Fibroblast of skin of right quadriceps (primary cell): Measurements from ENCODE around the gene CDHR2.
"Not testable (repeated sequence)": the region's sequence is repeated elsewhere in the genome, so short reads cannot be mapped to it uniquely, and the experiment has no call there.

Experiments
- DNase-seq: peaks from one replicate; pipeline ENCODE4 v3.0.0-alpha.2; 2013

Gene CDHR2

DNA sequence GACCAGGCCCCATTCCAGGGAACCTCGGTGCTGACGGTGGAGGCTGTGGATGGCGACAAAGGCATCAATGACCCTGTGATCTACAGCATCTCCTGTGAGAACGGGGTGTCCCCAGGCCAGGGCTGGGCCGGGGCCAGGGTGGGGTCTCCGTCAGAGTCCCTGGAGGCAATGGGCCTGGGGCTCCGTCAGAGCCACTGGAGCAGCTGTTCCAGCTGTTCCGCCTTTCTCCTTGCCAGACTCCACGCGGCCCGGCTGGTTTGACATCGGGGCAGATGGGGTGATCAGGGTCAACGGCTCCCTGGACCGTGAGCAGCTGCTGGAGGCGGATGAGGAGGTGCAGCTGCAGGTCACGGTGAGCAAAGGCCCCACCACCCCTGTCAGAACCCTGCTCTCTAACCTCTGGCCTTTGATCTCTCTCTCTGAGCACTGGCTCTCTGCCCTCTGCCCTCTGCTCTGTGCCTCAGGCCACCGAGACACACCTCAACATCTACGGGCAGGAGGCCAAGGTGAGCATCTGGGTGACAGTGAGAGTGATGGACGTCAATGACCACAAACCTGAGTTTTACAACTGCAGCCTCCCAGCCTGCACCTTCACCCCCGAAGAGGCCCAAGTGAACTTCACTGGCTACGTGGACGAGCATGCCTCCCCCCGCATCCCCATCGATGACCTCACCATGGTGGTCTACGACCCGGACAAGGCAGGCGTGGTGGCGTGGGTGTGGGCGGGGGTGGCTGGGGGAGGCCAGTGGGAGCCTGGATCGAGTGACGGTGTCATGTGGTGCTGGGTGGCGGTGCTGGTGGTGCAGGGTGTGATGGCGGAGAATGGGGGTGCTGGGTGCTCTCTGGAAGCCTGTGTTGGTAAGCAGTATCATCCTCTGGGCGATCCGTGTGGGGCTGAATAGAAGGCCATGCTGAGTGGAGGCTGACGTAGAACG lies 26.6 kb downstream of the CDHR2 start:
- no peak for DNase-seq

DNA sequence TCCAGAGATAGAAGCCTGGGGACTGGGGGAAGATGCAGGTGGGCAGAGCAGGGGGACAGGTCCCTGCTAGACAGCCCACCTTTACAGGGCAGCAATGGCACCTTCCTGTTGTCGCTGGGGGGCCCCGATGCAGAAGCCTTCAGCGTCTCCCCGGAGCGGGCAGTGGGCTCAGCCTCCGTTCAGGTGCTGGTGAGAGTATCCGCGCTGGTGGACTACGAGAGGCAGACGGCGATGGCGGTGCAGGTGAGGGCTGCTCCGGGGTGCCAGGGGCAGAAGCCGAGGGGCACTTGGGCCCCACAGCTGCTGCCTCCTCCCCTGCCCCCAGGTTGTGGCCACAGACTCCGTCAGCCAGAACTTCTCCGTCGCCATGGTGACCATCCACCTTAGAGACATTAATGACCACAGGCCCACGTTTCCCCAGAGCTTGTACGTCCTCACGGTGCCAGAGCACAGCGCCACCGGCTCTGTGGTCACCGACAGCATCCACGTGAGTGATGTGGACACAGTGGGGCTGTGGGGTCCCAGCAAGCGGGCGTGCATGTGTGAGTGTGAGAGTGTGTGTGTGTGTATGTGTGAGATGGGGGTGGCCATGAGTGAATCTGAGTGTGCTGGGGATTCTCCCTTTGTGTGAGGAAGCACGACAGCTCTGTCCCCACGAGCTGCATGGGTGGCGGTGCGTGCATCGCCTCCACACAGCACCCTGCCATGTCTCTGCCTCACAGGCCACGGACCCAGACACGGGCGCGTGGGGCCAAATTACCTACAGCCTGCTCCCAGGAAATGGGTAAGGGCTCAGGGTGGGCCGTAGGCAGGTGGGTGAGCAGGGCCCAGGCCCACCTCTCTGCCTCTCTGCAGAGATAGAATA lies 28.4 kb downstream of the CDHR2 start:
- DNase-seq: no peak

DNA sequence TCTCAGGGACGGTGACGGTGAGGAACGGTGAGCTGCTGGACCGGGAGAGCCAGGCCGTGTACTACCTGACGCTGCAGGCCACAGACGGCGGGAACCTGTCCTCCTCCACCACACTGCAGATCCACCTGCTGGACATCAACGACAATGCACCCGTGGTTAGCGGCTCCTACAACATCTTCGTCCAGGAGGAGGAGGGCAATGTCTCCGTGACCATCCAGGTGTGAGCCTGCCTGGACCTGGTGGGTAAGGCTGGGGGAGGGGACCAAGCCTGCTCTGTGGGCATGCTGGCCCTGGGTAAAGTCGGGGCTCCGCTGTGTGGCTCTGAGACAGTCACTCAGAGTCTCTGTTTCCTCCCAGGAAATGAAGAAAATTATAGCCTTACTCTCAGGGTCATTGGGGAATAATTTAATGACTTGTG lies 29.3 kb downstream of the CDHR2 start:
- peak; percentile 20 for DNase-seq

DNA sequence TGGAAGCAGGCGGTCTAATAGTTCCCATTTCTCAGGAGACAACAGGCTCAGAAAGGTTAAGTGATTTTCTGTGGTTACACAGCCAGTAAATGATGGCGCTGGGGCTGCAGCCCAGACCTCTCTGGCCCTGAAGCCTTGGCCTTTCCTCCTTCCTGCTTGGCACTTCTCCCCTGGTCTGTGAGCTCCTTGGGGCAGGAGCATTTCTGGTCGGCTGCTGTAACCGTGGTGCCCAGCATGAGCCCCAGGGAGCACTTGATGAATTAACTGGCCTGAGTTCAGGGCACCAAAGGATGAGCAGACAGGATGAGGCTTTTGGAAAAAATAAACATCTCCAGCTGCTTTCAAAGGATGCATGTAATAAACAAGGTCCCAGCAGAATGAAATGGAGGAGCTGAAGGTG lies 30.2 kb downstream of the CDHR2 start:
- no peak for DNase-seq

DNA sequence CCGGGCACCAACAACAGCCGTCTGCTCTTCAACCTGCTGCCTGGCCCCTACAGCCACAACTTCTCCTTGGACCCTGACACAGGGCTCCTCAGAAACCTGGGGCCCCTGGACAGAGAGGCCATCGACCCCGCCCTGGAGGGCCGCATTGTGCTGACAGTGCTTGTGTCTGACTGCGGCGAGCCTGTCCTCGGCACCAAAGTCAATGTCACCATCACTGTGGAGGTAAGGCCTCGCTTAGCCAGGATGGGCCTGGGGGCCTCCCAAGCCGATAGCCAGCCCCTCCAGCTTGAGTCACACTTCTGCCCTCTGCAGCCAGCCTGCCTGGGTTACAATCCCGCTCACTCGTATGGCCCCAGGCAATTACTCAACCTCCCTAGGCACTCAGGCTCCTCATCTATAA lies 32.2 kb downstream of the CDHR2 start:
- DNase-seq: no peak

DNA sequence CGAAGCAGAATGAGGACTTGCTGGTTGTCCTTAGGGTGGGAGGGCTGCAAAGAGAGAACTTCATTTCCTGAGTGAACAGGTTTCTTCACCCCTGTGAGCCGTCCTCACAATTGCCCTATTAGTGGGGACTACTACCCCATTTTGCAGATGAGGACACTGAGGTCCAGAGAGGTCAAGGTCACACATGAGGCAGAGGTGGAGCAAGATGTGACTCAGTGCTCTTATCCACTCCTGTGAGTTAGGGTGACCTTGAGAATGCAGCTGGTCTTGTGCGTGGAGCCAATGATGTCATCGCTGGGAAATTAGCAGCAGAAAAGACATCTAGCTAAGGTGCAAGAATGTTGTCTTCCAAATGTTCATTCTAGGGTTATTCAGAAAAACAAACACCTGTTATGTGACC lies 33.9 kb downstream of the CDHR2 start:
- DNase-seq: no peak

DNA sequence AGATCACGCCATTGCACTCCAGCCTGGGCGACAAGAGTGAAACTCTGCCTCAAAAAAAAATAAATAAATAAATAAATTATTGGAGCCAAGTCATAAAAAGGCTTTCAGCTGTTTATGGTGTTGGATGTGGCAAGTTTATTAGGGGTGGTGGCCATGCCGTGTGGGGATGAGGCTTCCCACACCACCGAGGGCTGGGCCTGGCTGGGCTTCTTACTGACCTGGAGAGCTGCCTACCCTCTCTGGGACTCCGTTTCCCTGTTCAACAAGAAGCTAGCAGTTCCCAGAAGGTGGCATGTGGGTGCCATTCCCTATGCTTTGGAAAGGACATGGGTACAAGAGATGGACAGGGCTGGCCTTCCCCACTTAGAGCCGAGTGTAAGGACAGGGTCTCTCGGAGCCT lies 38.3 kb downstream of the CDHR2 start:
- DNase-seq: no peak

DNA sequence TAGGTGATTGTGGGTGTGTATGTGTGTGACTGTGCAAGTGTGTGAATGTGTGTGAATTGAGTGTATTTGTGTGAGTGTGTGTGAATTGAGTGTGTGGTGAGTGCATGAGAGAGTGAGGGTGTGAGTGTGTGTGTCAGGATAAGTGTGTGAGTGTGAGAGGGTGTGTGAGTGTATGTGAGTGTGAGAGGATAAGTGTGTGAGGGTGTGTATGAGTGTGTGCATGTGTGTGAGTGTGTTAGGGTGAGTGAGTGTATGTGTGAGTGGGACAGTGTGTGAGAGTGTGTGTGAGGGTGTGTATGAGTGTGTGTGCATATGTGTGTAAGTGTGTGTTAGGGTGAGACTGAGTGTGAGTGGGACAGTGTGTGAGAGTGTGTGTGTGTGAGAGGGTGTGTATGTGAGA lies 39.2 kb downstream of the CDHR2 start:
- no peak for DNase-seq

DNA sequence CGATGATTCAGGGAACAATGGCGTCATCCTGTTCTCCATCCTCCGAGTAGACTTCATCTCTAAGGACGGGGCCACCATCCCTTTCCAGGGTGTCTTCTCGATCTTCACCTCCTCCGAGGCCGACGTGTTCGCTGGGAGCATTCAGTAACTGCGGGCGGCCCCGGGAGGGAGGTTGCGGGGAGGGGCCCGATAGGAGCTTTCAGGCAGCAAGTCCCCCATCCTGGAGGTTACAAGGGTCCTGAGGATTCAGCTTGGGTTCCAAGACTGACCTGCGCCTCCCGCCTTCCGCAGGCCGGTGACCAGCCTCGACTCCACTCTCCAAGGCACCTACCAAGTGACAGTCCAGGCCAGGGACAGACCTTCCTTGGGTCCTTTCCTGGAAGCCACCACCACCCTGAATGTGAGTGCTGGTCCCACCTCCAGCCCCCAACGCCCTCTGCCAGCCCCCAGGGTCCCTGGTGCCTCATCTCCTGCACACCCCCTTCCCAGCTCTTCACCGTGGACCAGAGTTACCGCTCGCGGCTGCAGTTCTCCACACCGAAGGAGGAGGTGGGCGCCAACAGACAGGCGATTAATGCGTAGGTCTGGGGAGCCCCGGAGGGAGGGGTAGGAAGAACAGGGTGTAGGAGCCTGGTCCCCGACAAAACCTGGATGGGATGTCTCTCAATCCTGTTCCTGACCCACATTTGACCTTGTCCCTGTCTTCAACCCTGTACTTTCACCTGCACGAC lies 40.1 kb downstream of the CDHR2 start:
- no peak for DNase-seq

DNA sequence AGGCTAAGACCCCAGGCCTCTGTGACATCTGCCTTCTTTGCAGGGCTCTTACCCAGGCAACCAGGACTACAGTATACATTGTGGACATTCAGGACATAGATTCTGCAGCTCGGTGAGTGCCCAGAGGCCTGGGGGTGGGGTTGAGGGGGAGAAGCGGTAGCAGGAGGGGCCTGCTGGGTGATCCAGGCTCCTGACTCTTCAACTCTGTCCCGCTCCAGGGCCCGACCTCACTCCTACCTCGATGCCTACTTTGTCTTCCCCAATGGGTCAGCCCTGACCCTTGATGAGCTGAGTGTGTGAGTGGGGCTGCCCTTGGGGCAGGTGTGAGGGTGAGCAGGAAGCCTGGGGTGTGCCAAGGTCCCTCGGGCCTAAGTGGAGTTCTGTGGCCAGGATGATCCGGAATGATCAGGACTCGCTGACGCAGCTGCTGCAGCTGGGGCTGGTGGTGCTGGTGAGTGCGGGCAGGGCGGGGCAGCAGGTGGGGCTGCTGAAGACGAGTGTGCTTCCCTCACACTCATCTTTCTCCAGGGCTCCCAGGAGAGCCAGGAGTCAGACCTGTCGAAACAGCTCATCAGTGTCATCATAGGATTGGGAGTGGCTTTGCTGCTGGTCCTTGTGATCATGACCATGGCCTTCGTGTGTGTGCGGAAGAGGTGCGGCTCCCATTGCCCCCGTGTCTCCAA lies 41.0 kb downstream of the CDHR2 start:
- no peak for DNase-seq

DNA sequence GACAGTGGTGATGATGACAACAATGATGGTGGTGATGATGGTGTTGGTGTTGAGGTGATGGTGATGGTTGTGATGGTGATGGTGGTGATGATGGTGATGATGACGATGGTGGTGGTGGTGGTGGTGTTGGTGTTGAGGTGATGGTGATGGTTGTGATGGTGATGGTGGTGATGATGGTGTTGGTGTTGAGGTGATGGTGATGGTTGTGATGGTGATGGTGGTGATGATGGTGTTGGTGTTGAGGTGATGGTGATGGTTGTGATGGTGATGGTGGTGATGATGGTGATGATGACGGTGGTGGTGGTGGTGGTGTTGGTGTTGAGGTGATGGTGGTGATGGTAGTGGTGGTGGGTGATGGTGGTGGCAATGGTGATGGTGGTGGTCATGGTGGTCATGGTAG lies 42.5 kb downstream of the CDHR2 start:
- not testable (repeated sequence) for DNase-seq

DNA sequence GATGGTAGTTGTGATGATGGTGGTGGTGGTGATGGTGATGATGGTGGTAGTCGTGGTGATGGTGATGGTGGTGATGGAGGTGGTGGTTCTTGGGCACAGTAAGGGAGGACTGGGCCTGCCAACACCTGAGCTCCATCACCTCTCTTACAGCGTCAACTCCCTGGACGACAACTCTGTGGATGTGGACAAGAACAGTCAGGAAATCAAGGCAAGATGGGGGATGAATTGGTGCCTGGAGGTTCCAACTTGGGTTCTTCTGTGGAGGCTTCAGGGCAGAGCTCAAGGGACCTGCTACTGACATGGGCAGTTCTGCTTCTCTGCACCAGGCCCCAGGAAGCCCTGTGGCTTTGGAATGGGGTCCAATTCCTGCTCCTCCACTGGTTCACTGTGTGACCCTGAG lies 43.4 kb downstream of the CDHR2 start:
- no peak for DNase-seq

DNA sequence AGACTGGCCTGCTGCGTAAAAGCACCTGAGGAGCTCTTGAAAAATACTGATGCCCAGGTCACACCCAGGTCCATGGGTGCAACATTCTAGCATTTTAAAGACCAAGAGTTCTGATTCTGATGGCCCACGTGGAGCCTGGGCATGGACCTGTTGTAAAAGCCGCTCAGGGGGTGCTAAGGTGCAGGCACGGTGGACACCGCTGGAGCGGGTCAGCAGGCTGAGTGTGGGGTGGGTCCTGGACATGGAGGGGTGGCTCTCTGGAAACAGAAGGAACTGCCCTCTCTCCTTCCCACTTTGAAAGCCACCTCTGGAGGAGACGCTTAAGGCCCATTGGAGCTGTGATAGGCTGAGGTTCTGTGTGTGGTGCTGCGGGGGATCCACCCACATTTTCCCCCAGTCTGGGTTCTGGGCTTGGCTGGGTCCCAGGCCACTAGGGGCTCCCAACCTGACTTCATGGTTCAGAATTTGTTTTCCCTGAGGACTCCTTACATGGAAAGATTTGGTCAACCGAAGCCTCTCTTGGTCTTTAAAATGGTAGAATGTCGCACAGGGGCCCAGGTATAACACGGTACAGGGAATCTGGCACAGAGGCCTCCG lies 44.2 kb downstream of the CDHR2 start:
- DNase-seq: no peak

DNA sequence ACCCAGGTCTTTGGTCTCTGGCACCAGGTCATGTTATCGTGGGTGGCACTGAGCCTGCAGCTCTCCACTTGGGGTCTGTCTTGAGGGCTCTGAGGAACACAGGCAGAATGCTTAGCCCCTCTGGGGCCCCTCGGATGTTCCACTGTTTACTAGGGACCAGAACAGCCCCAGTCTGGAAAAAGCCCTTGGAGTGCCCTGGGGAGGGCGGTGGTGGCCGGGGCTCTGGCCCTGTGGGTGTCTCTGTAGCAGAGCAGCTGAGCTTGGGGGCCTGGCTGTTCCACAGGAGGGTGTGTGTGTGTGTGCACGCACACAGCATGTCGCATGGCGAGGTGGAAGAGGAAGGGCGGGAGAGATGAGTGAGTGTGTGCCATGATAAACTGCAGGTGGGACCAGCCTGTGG lies 45.4 kb downstream of the CDHR2 start:
- DNase-seq: no peak

DNA sequence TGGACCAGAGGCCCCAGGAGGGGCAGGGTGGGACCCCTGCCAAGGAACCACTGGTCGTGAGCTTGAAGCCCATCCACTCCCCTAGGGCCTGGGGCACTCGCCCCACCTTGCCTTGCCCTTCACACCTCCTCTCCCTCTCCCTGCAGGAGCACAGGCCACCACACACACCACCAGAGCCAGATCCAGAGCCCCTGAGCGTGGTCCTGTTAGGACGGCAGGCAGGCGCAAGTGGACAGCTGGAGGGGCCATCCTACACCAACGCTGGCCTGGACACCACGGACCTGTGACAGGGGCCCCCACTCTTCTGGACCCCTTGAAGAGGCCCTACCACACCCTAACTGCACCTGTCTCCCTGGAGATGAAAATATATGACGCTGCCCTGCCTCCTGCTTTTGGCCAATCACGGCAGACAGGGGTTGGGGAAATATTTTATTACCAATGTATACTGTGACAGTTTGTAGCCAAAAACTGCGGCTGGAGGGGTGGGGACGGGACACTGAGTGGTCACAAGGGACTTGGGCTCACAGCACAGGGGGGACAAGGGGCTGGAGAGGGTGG lies 46.3 kb downstream of the CDHR2 start:
- no peak for DNase-seq

DNA sequence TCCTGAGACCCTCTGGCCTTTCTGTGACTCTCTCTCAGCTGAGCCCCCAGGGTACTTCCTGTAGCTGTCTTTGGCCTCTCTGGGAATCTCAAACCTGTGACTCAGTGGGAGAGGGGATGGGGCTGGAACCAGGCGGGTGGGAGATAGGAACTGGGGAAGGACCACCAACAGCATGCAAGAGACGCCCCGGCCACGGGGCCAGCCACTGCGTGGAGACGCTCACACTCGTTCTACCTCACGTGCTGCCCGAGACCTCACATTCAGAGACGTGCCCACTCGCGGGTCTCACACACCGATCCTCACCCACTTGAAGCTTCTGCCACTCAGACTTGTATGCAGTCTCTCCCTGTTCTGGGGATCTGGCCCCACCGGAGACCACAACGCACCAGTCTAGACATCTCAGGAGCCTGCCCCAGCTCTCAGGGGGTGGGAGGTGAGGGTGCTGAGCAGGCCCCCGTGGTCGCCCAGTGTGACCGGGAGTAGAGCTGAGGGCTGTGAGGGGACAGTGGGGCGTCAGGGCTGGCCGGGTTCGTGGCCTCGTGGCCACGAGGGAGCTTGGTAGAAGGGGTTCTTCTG lies 47.0 kb downstream of the CDHR2 start:
- no peak for DNase-seq

DNA sequence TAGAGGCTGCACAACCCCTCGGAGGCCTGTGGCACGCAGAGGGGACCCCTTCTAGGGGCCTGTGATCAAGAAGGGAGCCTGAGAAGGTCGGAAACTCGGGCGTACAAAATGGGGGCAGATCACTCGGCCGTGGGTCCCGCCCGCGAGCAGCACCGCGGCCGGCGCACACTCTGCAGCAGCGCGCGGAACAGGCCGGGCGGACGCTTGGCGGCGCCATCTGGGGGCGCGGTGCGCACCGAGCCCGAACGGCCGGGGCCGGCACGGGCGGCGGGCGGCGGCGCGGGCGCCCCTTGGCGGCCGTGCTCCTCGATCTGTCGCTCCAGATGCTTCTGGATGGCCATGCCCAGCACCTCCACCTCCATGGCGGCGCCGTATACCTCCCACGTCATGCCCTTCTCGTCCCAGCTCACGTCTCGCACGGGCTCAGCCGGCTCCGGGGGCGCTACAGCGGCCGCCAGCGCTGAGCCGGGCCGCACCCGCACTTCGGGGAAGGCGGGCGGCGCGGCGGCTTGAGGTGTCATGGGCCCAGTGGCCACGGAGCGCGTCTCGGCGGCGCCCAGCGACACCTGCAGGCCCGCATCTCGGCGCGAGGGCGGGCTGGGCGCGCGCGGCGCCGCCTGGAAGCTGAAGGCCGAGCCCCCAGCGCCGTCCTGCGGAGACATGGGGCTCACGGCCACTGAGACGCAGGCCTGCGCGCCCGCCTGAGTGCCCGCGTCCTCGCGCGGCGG lies 47.7 kb downstream of the CDHR2 start:
- DNase-seq: peak; percentile 19

DNA sequence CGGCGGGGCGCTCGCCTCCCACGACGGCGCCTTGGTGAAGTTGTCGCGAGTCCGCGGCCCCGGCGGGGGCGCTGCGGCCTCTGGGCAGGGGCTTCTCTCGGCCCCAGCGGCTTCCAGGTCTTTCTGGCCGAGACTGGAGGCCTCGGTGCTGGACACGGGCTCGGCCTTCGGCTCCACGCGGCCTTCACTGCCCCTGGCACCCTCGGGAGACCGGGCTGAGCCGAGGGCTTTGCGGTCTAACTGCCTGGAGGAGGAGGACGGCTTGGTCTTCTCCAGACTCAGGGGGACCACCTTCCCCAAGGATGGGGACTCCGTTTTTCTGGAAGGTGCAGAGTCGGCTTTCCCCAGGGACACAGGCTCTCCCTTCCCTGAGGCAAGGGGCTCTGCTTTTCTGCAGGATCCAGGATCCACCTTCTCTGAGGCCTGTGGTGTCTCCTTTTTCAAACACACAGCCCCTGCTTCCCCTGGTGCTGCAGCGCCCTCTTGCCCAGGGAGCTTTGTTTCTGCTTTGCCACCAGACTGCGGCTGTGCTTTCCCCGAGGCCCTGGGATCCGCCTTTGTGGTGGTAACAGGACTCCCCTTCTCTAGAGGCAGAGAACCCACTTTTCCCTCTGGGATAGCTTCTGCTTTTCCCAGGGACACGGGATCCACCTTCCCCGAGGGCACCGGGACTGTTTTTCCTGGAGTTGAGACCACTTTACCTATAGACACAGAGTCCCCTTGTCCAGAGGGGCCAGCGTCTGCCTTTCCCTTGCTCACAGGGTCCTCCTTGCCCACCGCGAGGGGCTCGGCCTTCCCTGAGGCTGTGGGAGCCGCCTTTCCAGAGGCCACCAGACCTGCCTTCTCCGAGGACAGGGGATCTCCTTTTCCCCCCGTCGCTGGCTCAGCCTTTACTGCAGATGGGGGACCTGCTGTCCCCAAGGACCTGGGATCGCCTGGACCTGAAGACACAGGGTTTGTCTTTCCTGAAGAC lies 48.6 kb downstream of the CDHR2 start:
- no peak for DNase-seq

DNA sequence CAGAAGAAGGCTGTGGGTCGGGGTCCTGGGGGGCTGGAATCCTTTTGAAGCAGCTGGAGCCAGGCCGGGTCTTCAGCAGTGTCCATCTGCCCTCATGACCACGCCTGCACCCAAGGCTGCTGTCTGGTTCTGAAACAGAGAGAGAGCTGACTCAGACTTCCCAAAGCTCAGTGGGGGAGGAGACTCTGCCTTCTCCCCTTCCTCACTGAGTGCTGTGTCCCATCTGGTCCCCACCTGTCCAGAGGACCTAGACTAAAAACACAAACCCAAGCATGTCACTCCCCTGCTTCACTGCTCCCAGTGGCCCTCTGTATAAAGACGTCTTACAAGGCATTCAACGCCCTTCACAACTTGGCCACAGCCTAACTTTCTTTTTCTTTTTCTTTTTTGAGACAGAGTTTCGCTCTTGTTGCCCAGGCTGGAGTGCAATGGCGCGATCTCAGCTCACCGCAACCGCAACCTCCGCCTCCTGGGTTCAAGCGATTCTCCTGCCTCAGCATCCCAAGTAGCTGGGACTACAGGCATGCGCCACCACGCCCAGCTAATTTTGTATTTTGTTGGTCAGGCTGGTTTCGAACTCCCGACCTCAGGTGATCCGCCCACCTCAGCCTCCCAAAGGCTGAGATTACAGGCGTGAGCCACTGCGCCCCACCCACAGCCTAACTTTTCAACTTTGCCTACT lies 50.7 kb downstream of the CDHR2 start:
- peak; percentile 18 for DNase-seq
